CD8-positive, alpha-beta memory T cell (primary cell): Measurements from ENCODE around the gene MYCBP2. TPM values are rescaled to one million over a fixed set of nuclear protein-coding genes. Genes with fewer than 3 reads are reported as not detected.
"Not testable (repeated sequence)": the region's sequence is repeated elsewhere in the genome, so short reads cannot be mapped to it uniquely, and the experiment has no call there.

Experiments used
- CTCF ChIA-PET: fragments of 350-600 bp; sonication (Branson Sonifier 250); formaldehyde crosslinking; loops from one replicate; lab custom pipeline; 2021; ENCODE audit warnings: antibody characterized with exemption; lab: Charles Lee
- POLR2A ChIA-PET: fragments of 350-600 bp; sonication (Branson Sonifier 250); formaldehyde crosslinking; loops from one replicate; lab custom pipeline; 2021; ENCODE audit warnings: antibody characterized with exemption; lab: Charles Lee
- DNase-seq, 5 donors: peaks; one replicate each; pipeline versions ENCODE4 v3.0.0 to v3.0.0-alpha.2; 2020 to 2022; ENCODE audit warnings: mixed read lengths in 1 of 5
- H3K27ac ChIP-seq: one replicate; pipeline ENCODE4 v1.7.0; 2013; ENCODE audit warnings: low read depth, mild to moderate bottlenecking, low read length, moderate library complexity
- H3K27me3 ChIP-seq: 2 replicates; pipeline ENCODE4 v1.7.0; 2013; ENCODE audit warnings: low read length, mild to moderate bottlenecking; ENCODE audit not compliant: insufficient read depth, poor library complexity, severe bottlenecking
- H3K36me3 ChIP-seq: 2 replicates; pipeline ENCODE4 v1.7.0; 2013; ENCODE audit warnings: mild to moderate bottlenecking, low read length, moderate library complexity; ENCODE audit not compliant: insufficient read depth
- H3K4me1 ChIP-seq: 2 replicates; pipeline ENCODE4 v1.7.0; 2013; ENCODE audit warnings: mild to moderate bottlenecking, low read length, moderate library complexity; ENCODE audit not compliant: insufficient read depth
- H3K4me3 ChIP-seq: 2 replicates; pipeline ENCODE4 v1.7.0; 2013; ENCODE audit warnings: mild to moderate bottlenecking, low read length
- H3K9me3 ChIP-seq: 2 replicates; pipeline ENCODE4 v1.7.0; 2013; ENCODE audit warnings: mild to moderate bottlenecking, low read length
- H3K27ac Mint-ChIP-seq, 8 donors: one replicate each; pipeline ENCODE4 v1.8.0; 2020 to 2021; ENCODE audit warnings: mixed read lengths in 8 of 8, mild to moderate bottlenecking in 6 of 8, inconsistent platforms in 3 of 8, moderate library complexity in 3 of 8
- H3K27me3 Mint-ChIP-seq, 2 donors: one replicate each; pipeline ENCODE4 v1.8.0; 2020 to 2021; ENCODE audit warnings: mixed read lengths in 2 of 2, mild to moderate bottlenecking in 1 of 2, moderate library complexity in 1 of 2
- H3K36me3 Mint-ChIP-seq, 3 donors: one replicate each; pipeline ENCODE4 v1.8.0; 2020 to 2021; ENCODE audit warnings: mixed read lengths in 3 of 3, inconsistent platforms in 1 of 3, mild to moderate bottlenecking in 1 of 3
- H3K4me1 Mint-ChIP-seq, 3 donors: one replicate each; pipeline ENCODE4 v1.8.0; 2020 to 2021; ENCODE audit warnings: mixed read lengths in 3 of 3, inconsistent platforms in 1 of 3, mild to moderate bottlenecking in 1 of 3
- H3K4me3 Mint-ChIP-seq, 7 donors: one replicate each; pipeline ENCODE4 v1.8.0; 2020 to 2021; ENCODE audit warnings: mixed read lengths in 7 of 7, mild to moderate bottlenecking in 6 of 7, moderate library complexity in 4 of 7, inconsistent platforms in 2 of 7
- H3K9me3 Mint-ChIP-seq, 5 donors: one replicate each; pipeline ENCODE4 v1.8.0; 2020 to 2022; ENCODE audit warnings: mixed read lengths in 5 of 5, mild to moderate bottlenecking in 3 of 5, moderate library complexity in 2 of 5, inconsistent platforms in 1 of 5
- polyA plus RNA-seq: library from polyadenylated mRNA; unstranded; fragments of 300-500 nt; fragmentation: Illumina TruSeq; gene quantifications from one replicate; pipeline ENCODE4 v1.2.3, GENCODE V29; 2021
- total RNA-seq, 2 experiments: library from RNA; stranded (reverse); gene quantifications; one replicate each; pipeline ENCODE4 v1.2.3, GENCODE V29; 2021

Gene MYCBP2
- total and polyA plus RNA-seq, 3 experiments from 2014 or later: 44.6 to 111 (median 110) TPM

- no peaks in the 10 kb centered on the region for H3K9me3 Mint-ChIP-seq
- no peak for DNase-seq
- POLR2A ChIA-PET: interaction anchor here (1.1 to 1.7 kb wide), 2 partner anchors 10 to 11 kb away, joined by 3 to 4 read pairs; no protein-coding TSS in a partner anchor
- Histone ChIP-seq H3K9me3 (no peaks in the 10 kb centered on the region), H3K4me3 (no peak overlapping the region), H3K4me1 (peaks cover 13% of the 10 kb centered on the region), H3K36me3 (peaks cover 53% of the 10 kb centered on the region), H3K27ac (no peak overlapping the region), H3K27me3 (no peaks in the 10 kb centered on the region)
- CTCF ChIA-PET: interaction anchor here (1.2 to 1.4 kb wide), 2 partner anchors 12 to 35 kb away, joined by 3 to 4 read pairs; no protein-coding TSS in a partner anchor
- peaks cover 6 to 80% (median 25%) of the 10 kb centered on the region in 3 donors for H3K36me3 Mint-ChIP-seq
- H3K4me3 Mint-ChIP-seq: no peak overlapping the region
- H3K27me3 Mint-ChIP-seq: no peaks in the 10 kb centered on the region
- peaks cover 39 to 78% (median 74%) of the 10 kb centered on the region in 3 donors for H3K4me1 Mint-ChIP-seq
- H3K27ac Mint-ChIP-seq: no peak overlapping the region
These were observed 311.8 kb downstream of the MYCBP2 start for GRCh38 chr13:77014906-77015685.

GRCh38 chr13:77013853-77014542 lies 312.9 kb downstream of the MYCBP2 start:
- no peak overlapping the region for H3K27ac ChIP-seq
- Mint-ChIP-seq H3K27me3 (no peaks in the 10 kb centered on the region), H3K36me3 (peaks cover 11 to 86% (median 28%) of the 10 kb centered on the region in 3 donors), H3K4me3 (no peak overlapping the region), H3K27ac (peak overlapping the region in 2 of 8 donors; percentile 14 to 68), H3K9me3 (no peaks in the 10 kb centered on the region), H3K4me1 (peaks cover 40 to 77% (median 74%) of the 10 kb centered on the region in 3 donors)
- peaks cover 50% of the 10 kb centered on the region for H3K36me3 ChIP-seq
- no peak for DNase-seq
- ChIA-PET CTCF (interaction anchor here (1.2 to 1.8 kb wide), 2 partner anchors 12 to 34 kb away, joined by 4 to 8 read pairs; no protein-coding TSS in a partner anchor), POLR2A (interaction anchor here (1.1 to 1.7 kb wide), 2 partner anchors 11 to 12 kb away, joined by 3 to 4 read pairs; no protein-coding TSS in a partner anchor)
- no peak overlapping the region for H3K4me3 ChIP-seq
- H3K27me3 ChIP-seq: no peaks in the 10 kb centered on the region
- peaks cover 3% of the 10 kb centered on the region for H3K4me1 ChIP-seq
- H3K9me3 ChIP-seq: no peaks in the 10 kb centered on the region

GRCh38 chr13:77009719-77010118 lies 317.2 kb downstream of the MYCBP2 start:
- H3K27ac ChIP-seq, H3K9me3 Mint-ChIP-seq, H3K9me3 ChIP-seq, H3K4me3 ChIP-seq, CTCF ChIA-PET, DNase-seq, H3K4me3 Mint-ChIP-seq, H3K27me3 ChIP-seq, H3K27me3 Mint-ChIP-seq, H3K4me1 ChIP-seq: not testable (repeated sequence)
- H3K4me1 Mint-ChIP-seq: peaks cover 33 to 72% (median 68%) of the 10 kb centered on the region in 3 donors
- POLR2A ChIA-PET: interaction anchor here (1.8 kb wide), 1 partner anchor 17 kb away, joined by 4 read pairs; the partner anchor contains the start of gene FBXL3
- peaks cover 43% of the 10 kb centered on the region for H3K36me3 ChIP-seq
- peaks cover 4 to 84% (median 26%) of the 10 kb centered on the region in 3 donors for H3K36me3 Mint-ChIP-seq
- H3K27ac Mint-ChIP-seq: peak overlapping the region in 2 of 8 donors; percentile 23 to 41

- H3K36me3 ChIP-seq: peaks cover 37% of the 10 kb centered on the region
- H3K4me1 ChIP-seq: no peaks in the 10 kb centered on the region
- H3K27me3 Mint-ChIP-seq: no peaks in the 10 kb centered on the region
- H3K36me3 Mint-ChIP-seq: peaks cover 4 to 83% (median 22%) of the 10 kb centered on the region in 3 donors
- H3K27ac Mint-ChIP-seq: peak overlapping the region in 1 of 8 donors; percentile 50
- no peak for DNase-seq
- H3K4me3 Mint-ChIP-seq: no peak overlapping the region
- no peak overlapping the region for H3K4me3 ChIP-seq
- H3K9me3 Mint-ChIP-seq: no peaks in the 10 kb centered on the region
- CTCF ChIA-PET: no interaction called here
- POLR2A ChIA-PET: interaction anchor here (1.8 kb wide), 1 partner anchor 18 kb away, joined by 4 read pairs; the partner anchor contains the start of gene FBXL3
- H3K4me1 Mint-ChIP-seq: peaks cover 27 to 69% (median 61%) of the 10 kb centered on the region in 3 donors
- no peak overlapping the region for H3K27ac ChIP-seq
- H3K27me3 ChIP-seq: no peaks in the 10 kb centered on the region
- no peaks in the 10 kb centered on the region for H3K9me3 ChIP-seq
These were observed 317.9 kb downstream of the MYCBP2 start for GRCh38 chr13:77009011-77009410.

GRCh38 chr13:77008337-77008736 lies 318.6 kb downstream of the MYCBP2 start:
- H3K4me1 ChIP-seq, H3K9me3 ChIP-seq, DNase-seq, H3K27ac Mint-ChIP-seq, H3K4me3 Mint-ChIP-seq, H3K27me3 ChIP-seq, H3K9me3 Mint-ChIP-seq, H3K27me3 Mint-ChIP-seq, CTCF ChIA-PET, H3K4me3 ChIP-seq, H3K27ac ChIP-seq: not testable (repeated sequence)
- POLR2A ChIA-PET: interaction anchor here (1.3 to 1.8 kb wide), 2 partner anchors 17 to 19 kb away, joined by 4 read pairs; partner anchors contain the start of genes CLN5 and FBXL3
- H3K36me3 Mint-ChIP-seq: peaks cover 4 to 81% (median 17%) of the 10 kb centered on the region in 3 donors
- peaks cover 20 to 66% (median 54%) of the 10 kb centered on the region in 3 donors for H3K4me1 Mint-ChIP-seq
- peaks cover 30% of the 10 kb centered on the region for H3K36me3 ChIP-seq

GRCh38 chr13:77002590-77003190 lies 324.2 kb downstream of the MYCBP2 start:
- H3K27ac ChIP-seq: no peak overlapping the region
- Mint-ChIP-seq H3K9me3 (no peaks in the 10 kb centered on the region), H3K4me1 (peaks cover 10 to 44% (median 35%) of the 10 kb centered on the region in 3 donors), H3K4me3 (no peak overlapping the region), H3K27me3 (no peaks in the 10 kb centered on the region), H3K27ac (peak overlapping the region in 3 of 8 donors; percentile 15 to 37 (median 19)), H3K36me3 (peaks cover 7 to 71% (median 15%) of the 10 kb centered on the region in 3 donors)
- H3K4me3 ChIP-seq: no peak overlapping the region
- no peaks in the 10 kb centered on the region for H3K4me1 ChIP-seq
- CTCF ChIA-PET: interaction anchor here (0.9 to 3.2 kb wide), 7 partner anchors 10 to 24 kb away, joined by 3 to 21 read pairs (median 5); partner anchors contain the start of genes CLN5 and FBXL3
- no peak for DNase-seq
- no peaks in the 10 kb centered on the region for H3K27me3 ChIP-seq
- H3K9me3 ChIP-seq: no peaks in the 10 kb centered on the region
- POLR2A ChIA-PET: interaction anchor here (0.7 to 2.2 kb wide), 4 partner anchors 10 to 130 kb away, joined by 3 to 11 read pairs (median 5); partner anchors contain the start of gene CLN5
- H3K36me3 ChIP-seq: peaks cover 6% of the 10 kb centered on the region

GRCh38 chr13:77001963-77002587 lies 324.8 kb downstream of the MYCBP2 start:
- H3K36me3 ChIP-seq: peaks cover under 1% of the 10 kb centered on the region
- ChIA-PET POLR2A (interaction anchor here (0.7 to 2.2 kb wide), 4 partner anchors 10 to 131 kb away, joined by 3 to 11 read pairs (median 5); partner anchors contain the start of gene CLN5), CTCF (interaction anchor here (0.9 to 3.2 kb wide), 6 partner anchors 10 to 25 kb away, joined by 3 to 21 read pairs (median 6); partner anchors contain the start of genes CLN5 and FBXL3)
- no peak overlapping the region for H3K27ac ChIP-seq
- no peaks in the 10 kb centered on the region for H3K27me3 Mint-ChIP-seq
- peaks cover 6 to 38% (median 33%) of the 10 kb centered on the region in 3 donors for H3K4me1 Mint-ChIP-seq
- peak overlapping the region in 4 of 8 donors; percentile 11 to 79 (median 62) for H3K27ac Mint-ChIP-seq
- no peaks in the 10 kb centered on the region for H3K9me3 ChIP-seq
- H3K4me1 ChIP-seq: no peaks in the 10 kb centered on the region
- H3K9me3 Mint-ChIP-seq: no peaks in the 10 kb centered on the region
- H3K4me3 ChIP-seq: no peak overlapping the region
- no peak overlapping the region for H3K4me3 Mint-ChIP-seq
- peaks cover 7 to 67% (median 11%) of the 10 kb centered on the region in 3 donors for H3K36me3 Mint-ChIP-seq
- no peak for DNase-seq
- no peaks in the 10 kb centered on the region for H3K27me3 ChIP-seq
